Osteocyte (in vitro differentiated cells): Measurements from ENCODE around the gene MEF2D. TPM values are rescaled to one million over a fixed set of nuclear protein-coding genes. Genes with fewer than 3 reads are reported as not detected.

Source experiments
- DNase-seq: peaks from one replicate; pipeline ENCODE4 v3.0.0; 2021; ENCODE audit warnings: mixed read lengths; ENCODE audit not compliant: unreplicated experiment; ENCODE audit errors: extremely low spot score
- H3K27ac Mint-ChIP-seq: one replicate; pipeline ENCODE4 v1.8.0; 2021; ENCODE audit warnings: mild to moderate bottlenecking, mixed read lengths; ENCODE audit not compliant: unreplicated experiment
- H3K27me3 Mint-ChIP-seq: one replicate; pipeline ENCODE4 v1.8.0; 2021; ENCODE audit warnings: mixed read lengths; ENCODE audit not compliant: unreplicated experiment
- H3K36me3 Mint-ChIP-seq: one replicate; pipeline ENCODE4 v1.8.0; 2021; ENCODE audit warnings: mixed read lengths; ENCODE audit not compliant: unreplicated experiment
- H3K4me1 Mint-ChIP-seq: one replicate; pipeline ENCODE4 v1.8.0; 2021; ENCODE audit warnings: mixed read lengths; ENCODE audit not compliant: unreplicated experiment
- H3K4me3 Mint-ChIP-seq: one replicate; pipeline ENCODE4 v1.8.0; 2021; ENCODE audit warnings: mild to moderate bottlenecking, moderate library complexity, mixed read lengths; ENCODE audit not compliant: unreplicated experiment
- H3K9me3 Mint-ChIP-seq: one replicate; pipeline ENCODE4 v1.8.0; 2021; ENCODE audit warnings: mixed read lengths; ENCODE audit not compliant: unreplicated experiment
- total RNA-seq: library from RNA; stranded (reverse); gene quantifications from 2 replicates; pipeline ENCODE4 v1.2.1, GENCODE V29; 2021
- TF ChIP-seq, protein P1 (sequence below): fragments of 200-600 bp; sonication (generic); IDR thresholded peaks from 2 replicates; pipeline ENCODE4 v1.5.0; 2021; ENCODE audit warnings: antibody characterized with exemption, mild to moderate bottlenecking, moderate library complexity

The MEF2D gene
- total RNA-seq, 1 donor from 2014 or later: 45.8 TPM

DNA sequence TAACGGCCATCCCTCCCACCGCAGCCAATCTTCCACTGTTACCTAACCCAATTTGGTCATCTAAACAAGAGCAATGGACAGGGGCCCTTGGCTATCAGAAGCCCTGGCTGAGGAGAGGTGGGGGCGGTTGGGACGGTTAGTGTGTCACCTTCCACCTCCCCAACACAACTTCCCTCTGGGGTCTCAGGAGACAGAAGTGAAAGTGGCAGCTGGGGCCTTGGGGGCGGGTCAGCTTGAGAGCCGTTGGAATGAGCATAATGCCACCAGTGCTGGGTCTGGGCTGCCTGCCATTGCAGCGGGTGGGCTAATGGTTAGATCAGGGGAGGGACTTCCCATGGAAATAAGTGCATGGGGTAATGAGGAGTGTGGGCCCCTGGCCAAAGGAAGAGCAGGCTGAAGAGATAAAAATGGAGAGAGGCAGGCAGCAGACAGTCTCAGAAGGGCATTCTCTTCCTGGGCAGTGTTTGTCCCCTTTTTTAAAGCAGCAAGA, 7.9 kb downstream of the MEF2D start:
- Mint-ChIP-seq H3K36me3 (peaks cover 11% of the 10 kb centered on the region), H3K4me3 (no peak overlapping the region), H3K4me1 (peaks cover 76% of the 10 kb centered on the region), H3K27me3 (no peaks in the 10 kb centered on the region), H3K9me3 (no peaks in the 10 kb centered on the region), H3K27ac (peak overlapping the region; percentile 67)
- TF ChIP-seq, protein P1, sequence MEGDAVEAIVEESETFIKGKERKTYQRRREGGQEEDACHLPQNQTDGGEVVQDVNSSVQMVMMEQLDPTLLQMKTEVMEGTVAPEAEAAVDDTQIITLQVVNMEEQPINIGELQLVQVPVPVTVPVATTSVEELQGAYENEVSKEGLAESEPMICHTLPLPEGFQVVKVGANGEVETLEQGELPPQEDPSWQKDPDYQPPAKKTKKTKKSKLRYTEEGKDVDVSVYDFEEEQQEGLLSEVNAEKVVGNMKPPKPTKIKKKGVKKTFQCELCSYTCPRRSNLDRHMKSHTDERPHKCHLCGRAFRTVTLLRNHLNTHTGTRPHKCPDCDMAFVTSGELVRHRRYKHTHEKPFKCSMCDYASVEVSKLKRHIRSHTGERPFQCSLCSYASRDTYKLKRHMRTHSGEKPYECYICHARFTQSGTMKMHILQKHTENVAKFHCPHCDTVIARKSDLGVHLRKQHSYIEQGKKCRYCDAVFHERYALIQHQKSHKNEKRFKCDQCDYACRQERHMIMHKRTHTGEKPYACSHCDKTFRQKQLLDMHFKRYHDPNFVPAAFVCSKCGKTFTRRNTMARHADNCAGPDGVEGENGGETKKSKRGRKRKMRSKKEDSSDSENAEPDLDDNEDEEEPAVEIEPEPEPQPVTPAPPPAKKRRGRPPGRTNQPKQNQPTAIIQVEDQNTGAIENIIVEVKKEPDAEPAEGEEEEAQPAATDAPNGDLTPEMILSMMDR: no peak
- no peak for DNase-seq

DNA sequence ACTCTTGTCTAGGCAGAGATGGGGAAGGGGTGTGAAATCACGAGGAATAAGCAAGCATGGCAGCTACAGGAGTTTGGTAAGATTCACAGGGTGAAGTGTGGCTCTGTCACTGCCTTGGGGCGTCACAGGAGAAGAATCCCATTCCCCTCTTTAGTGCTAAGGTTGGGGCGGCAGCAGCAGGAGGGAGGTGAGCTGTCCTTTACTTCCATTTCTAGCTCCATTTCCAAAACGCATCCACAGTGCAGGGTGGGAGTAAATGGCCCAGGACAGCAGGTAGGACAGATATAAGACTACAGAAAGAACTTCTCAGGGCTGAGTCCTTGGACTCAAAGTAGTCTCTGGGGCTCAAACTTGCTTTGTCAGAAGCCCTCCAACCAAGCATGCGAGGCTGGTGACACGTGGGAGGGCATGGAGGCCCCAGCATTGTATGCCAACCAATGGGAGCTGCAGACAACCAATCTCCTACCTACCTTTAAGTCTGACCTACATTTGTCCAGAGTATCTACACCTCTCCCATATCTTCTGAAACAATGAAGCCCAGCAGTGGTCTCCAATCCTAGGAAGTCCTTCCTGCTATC, 8.5 kb downstream of the MEF2D start:
- no peak overlapping the region for H3K4me3 Mint-ChIP-seq
- H3K27ac Mint-ChIP-seq: peak overlapping the region; percentile 67
- peaks cover 71% of the 10 kb centered on the region for H3K4me1 Mint-ChIP-seq
- no peaks in the 10 kb centered on the region for H3K27me3 Mint-ChIP-seq
- no peaks in the 10 kb centered on the region for H3K9me3 Mint-ChIP-seq
- TF ChIP-seq, protein P1: no peak
- no peak for DNase-seq
- peaks cover 11% of the 10 kb centered on the region for H3K36me3 Mint-ChIP-seq

DNA sequence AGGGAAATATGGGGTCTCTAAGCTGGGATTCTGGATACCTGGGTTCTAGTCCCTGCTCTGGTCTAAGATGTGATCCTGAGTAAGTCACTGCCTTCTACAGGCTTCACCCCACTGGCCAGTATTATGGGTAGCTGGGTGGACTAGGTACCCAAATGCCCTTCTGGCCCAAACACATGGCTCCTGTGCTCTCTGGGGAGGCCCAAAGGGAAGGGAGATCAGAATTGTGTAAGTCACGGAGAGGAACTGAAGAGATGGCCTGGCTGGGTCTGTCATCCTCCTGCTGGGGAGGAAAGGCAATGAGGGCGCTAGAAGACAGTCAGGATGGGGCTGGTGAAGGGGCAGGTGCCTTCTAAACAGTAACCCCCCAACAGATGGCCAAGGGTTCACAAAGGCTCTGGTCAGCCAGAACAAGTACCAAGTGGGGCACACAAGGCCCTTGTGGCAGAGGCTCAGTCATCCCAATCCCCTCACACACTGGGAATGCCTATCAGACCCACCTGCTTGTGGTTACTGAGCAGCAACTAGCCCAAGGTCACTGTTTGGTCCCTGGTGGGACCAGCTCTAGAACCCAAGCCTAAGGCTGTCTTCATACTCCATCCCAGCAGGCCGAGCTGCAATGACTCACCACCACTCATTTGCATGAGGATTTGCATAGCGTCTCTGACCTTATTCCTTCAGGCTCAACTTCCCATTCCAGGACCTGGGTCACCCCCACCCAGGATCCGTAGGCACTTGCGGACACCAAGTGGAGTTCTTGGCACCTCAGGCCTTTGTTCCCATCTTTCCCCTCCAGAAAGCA, 9.2 kb downstream of the MEF2D start:
- no peaks in the 10 kb centered on the region for H3K9me3 Mint-ChIP-seq
- peaks cover 66% of the 10 kb centered on the region for H3K4me1 Mint-ChIP-seq
- no peak for DNase-seq
- H3K27ac Mint-ChIP-seq: peak overlapping the region; percentile 86
- no peaks in the 10 kb centered on the region for H3K27me3 Mint-ChIP-seq
- TF ChIP-seq, protein P1: no peak
- H3K4me3 Mint-ChIP-seq: no peak overlapping the region
- H3K36me3 Mint-ChIP-seq: peaks cover 11% of the 10 kb centered on the region

DNA sequence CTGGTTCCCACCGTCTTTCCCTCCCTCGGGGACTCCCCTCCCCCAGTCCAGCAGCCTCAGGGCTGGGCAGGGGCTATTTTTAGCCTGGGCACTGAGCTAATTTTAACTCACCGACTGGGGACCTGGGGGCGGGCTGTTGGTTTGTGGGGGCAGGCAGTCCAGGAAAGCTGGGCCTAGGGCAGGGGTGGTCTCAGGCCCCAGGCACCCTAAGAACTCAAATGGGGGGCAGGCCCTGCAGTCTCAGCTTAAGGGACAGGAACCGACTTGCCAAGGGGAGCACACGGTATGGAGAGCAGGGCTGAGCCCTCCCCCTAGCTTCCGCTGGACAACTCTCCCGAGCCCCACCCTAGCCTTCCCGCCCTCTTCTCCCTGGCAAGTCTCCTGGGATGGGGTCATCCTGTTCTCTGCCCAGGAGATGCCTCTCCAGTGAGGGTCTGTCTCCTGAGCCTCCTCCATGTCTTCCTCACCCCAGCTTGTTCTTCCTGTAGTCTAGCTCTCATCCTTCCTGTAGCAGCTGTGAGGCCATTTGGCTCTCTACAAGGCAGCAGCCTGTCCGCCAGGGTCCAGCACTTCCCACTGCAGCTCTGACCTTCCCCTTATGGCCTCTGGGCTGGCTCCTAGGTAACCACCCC, 10.1 kb downstream of the MEF2D start:
- no peaks in the 10 kb centered on the region for H3K9me3 Mint-ChIP-seq
- TF ChIP-seq, protein P1: peak; percentile 20
- peaks cover 7% of the 10 kb centered on the region for H3K36me3 Mint-ChIP-seq
- no peaks in the 10 kb centered on the region for H3K27me3 Mint-ChIP-seq
- H3K4me1 Mint-ChIP-seq: peaks cover 58% of the 10 kb centered on the region
- peak overlapping the region; percentile 86 for H3K27ac Mint-ChIP-seq
- peak overlapping the region; percentile 29 for H3K4me3 Mint-ChIP-seq
- DNase-seq: no peak

DNA sequence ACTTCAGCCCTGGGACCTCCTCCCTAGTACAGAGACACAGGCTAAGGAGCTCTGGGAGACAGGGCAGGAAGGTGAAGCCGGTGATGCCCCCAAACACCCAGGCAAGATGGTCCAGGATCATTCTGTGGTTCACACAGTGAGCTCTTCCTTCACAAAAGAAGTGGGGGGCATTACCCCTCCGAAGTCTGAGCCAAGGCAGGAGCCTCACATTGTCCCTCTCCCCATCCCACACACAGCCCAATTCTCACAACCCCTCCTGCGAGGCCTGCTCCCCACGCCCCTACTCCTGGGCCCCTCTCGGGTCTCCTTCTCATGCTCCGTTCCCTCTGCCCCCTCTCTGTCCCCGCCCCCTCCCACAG, 10.7 kb downstream of the MEF2D start:
- no peaks in the 10 kb centered on the region for H3K9me3 Mint-ChIP-seq
- peaks cover 3% of the 10 kb centered on the region for H3K36me3 Mint-ChIP-seq
- peaks cover 55% of the 10 kb centered on the region for H3K4me1 Mint-ChIP-seq
- H3K4me3 Mint-ChIP-seq: peak overlapping the region; percentile 16
- peak overlapping the region; percentile 86 for H3K27ac Mint-ChIP-seq
- no peak for DNase-seq
- TF ChIP-seq, protein P1: no peak
- no peaks in the 10 kb centered on the region for H3K27me3 Mint-ChIP-seq
